Measurements from ENCODE around the gene ZDHHC14.

The ZDHHC14 gene

DNA sequence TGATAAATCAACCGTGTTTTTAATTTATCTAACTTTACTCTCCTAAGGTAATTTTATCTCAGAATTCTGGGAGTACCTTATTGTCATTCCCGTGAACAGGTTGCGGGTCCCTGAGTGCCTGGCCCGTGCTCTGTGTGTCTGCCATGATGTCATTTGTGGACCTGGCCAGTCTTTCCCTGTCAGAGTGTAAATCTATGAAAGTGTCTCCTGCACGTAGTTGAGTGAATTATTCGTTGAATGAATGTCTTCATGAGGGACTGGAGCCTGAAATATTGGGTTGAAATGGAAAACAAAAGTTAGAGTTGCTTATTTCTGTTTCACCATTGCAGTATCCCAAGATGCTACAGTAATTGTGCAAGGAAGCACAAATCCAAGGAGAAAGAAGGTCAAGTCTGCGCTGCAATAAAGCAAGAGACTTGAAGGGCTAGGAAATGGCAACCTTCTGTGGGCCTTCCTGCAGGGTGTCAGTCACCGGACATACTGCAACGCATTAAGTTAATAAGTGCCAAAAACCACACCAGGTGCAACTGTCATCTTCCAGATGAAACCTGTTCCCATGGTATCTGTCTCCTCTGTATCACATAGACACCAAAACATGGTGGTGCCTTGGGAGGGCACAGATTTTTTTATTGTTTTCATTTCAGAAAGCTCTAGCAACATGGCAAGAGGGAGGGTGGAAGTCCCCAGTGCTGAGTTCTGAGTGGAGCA lies 135.5 kb downstream of the ZDHHC14 start:
- DNase-seq (ENCODE audit: low read depth in 2 of 2) = no peak

DNA sequence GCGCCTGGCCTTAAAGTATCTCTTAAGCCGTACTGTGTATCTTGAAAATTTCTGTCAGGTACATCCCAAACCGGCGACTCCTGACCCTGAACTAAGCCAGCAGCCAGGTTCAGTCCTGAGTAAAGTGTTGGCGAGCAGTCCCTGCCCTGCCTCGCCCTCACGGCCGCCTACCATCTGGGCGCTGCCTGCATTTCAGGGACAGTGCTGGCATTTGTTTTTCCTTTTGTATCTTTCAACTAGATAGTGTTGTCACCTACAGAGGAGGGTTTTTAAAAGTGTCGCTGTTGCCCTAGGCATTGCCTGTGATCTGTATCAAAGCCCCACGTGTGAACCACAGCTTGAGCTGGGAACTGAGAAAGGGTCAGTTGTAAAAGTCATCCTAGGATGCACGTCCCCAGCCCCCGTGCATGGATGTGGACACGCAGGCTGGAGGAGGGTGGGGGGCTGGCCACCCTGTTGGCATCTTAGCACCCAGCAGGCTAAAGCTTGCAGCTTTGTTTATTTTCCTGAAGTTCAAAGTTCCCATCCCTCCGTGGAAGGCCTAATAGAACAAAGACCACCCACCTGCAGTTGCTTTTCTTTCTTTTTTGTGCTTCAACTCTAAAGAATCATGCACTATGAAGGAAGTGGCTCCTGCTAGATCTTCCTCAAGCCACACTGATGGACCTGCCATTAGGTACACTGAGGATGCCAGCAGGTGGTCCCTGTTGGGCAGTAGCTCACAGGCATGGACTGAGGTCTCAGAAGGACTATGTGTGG lies 136.8 kb downstream of the ZDHHC14 start:
- DNase-seq (ENCODE audit: low read depth in 2 of 2) = no peak

DNA sequence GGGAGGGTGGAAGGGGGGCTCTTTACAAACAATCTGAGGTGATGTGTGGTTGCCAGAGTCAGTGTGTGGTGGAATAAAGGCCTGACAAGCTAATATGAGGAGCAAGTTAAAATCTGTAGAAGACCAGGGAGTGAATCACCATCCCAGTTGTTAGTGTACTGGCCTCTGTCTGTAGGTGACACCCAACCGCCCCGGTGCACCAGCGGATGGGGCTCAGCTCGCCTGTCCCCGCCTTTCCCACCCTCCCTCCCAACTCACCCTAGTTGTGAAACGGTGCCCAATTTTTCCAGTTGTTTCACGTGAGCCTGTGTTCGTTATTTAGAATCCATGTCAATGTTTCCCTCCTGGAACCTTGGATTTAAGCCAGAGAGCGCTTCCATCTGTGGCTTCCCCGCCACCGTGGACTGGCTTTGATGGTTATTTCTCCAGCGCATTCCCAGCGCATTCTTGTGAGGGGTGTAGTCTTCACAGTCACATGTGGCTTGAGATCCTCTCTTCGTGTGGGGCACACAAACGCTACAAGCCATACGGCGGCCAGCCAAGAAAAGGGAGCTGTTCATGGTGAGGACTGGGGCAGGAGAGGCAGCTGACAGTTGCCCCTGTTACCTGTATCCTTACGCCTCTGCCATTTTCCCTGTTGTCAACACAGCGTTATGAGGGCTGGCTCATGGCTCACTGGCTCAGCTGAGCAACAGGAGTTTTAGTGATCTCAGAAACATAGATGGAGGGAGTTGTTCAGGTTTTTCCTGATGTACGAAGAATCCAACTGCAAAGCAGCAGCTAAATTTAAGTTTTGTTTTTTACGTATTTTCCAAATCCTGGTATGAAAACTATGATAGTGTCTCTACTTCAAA lies 137.6 kb downstream of the ZDHHC14 start:
- no peak for DNase-seq (ENCODE audit: low read depth in 2 of 2)

DNA sequence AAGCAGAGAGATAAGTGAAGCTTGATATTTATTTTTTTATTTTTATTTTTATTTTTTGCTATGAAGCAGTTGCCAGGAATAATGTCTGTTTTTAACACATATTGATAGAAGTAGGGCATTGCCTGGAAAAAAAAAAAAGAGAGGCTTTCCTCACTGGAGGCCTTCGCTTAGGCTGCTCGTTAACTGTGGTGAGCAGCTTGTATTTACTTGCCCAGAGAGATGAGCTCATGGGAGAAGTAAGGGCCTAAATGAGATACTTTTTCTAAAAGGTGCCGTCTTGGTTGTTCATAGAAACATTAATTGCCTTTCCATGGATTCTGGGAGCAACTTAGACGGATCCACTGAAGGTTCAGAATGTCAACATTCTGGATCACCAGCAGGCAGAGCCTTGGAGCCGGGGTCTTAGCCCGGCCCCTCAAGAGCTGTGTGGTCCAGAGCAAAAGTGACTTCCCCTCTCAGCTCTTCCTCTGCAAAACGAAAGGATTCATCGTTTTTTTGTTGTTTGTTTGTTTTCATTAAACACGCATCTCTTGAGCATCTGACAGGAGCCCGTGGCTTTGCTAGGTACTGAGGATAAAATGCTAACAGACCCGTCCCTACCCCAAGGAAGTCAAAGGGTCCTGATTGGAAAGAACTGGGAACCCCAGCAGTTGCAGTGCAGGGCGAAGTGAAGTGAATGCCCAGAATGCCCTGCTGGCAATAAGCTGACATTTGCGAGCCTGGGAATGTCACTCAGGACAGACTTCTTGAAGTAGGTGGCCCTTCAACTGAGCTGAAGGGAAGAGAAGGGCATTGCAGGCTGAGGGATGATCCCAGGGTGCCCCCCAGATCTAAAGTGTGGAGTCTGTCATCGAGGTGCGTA lies 138.5 kb downstream of the ZDHHC14 start:
- DNase-seq (ENCODE audit: low read depth in 2 of 2) = no peak

DNA sequence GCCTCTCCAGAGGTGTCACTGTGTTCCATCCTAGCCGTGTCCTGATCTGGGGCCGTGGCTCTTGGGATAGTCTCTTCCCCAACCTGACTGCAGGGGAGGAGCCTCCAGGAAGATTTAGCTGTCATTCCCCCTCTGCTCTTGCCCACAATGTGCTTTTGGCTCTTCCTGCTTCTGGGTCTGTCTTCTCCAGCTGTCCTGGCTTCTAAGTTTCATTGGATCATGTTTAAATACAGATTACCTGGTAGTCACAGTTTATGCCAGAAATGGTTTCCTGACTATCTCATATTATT lies 139.1 kb downstream of the ZDHHC14 start:
- DNase-seq (ENCODE audit: low read depth in 2 of 2) = no peak

DNA sequence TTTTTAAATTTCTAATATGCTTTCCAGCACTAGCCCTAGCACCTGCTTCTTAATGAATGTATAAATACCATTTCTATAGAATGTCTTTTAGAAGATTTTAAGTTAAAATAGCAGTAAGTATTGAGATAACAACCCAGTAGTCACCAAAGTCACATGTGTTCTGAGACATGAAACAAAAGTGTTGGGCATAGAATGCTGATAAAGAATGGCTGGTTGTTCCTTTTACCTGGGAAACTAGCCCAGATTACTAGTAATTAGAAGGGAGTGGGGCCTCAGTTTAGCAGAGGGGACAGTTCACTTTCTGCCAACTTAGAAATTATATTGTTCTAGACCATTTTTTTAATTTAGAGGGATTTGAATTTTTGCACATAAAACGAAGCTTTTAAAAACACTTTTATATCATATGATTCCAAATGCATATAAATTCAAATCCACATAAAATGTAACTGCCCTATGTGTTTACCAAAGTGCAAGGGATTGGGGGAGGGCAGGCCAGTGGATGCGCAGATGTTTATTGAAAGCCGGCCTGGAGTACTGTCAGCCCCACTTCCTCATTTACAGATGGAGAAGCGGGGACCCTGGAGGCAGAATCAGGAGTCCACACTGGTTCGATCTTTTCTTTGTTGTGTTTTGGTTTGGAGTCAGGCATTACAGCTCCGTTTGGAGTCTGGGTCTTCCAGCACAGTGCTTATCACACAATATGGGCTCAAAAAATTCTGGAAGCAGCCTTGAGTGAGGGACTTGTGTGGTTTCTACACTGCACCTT lies 139.8 kb downstream of the ZDHHC14 start:
- DNase-seq (ENCODE audit: low read depth in 2 of 2) = no peak

DNA sequence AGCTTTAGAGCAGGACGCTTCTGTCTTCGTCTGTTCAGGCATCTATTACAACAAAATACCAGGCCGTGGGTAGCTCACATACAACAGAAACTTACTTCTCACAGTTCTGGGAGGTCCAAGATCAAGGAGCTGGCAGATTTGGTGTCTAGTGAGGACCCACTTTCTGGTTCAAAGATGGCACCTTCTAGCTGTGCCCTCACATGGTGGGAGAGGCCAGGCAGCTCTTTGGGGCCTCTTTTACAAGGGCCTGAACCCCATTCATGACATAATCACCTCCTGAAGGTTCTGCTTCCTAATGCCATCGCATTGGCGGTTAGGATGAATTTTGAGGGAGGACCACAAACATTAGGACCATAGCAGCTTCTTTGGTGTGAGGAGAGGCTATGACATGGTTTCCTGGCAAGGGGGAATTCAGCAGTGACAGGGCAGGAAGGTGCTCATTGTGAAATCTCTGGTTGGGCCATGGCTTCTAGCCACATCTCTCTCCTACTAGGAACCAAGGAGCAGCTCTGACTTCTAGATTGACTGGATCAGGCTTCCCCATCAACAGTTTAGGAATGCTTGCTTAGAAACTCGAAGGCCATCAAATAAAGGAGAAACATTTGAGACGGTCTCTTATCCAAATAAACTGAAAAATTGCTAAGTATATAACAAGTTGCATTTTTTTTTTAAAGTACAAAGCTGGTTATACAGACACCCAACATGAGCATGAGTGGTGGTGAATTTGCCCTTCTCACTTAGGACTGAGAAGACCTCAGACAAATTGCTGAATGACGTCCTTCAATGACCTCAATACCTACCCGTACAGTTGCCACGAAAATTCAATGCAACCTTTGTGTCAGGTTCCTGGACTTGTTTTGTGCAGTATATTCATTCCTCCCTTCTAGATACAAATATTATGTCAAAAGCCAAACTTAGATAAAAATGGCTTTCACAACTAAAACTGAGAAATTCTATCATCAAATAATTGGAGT lies 140.7 kb downstream of the ZDHHC14 start:
- no peak for DNase-seq (ENCODE audit: low read depth in 2 of 2)

DNA sequence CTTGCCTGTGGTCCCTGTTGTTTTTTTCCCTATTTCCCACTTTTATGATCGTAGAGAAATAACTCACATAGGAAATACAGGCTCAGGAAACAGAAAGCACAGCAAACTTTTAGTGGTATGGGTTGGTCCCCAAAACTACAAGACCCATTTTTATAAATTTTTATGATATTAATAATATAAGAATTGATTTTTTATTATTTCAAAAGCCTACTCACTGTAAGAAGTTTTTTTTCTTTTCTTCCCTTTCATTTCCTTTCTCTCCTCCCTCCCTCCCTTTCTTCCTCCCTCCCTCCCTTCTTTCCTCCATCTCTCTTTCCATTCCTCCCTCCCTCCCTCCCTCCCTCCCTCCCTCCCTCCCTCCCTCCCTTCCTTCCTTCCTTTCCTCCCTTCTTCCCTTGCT lies 141.5 kb downstream of the ZDHHC14 start:
- no peak for DNase-seq (ENCODE audit: low read depth in 2 of 2)

DNA sequence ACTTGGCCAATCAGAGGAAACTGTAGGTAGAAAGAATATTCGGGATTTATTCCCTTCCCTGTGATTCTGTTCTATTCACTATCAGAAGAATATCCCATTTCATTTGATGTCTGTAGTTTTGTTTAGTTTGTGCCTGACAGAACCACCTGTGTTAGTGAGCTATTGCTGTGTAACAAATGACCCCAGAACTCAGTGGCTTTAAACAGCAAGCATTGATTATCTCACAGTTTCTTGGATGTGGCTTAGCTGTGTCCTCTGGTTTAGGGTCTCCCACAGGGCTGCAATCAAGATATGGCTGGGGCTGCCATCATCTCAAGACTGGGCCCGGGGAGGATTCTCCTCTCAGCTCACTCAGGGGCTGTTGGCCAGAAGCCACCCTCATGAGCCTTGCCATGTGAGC lies 143.7 kb downstream of the ZDHHC14 start:
- no peak for DNase-seq (ENCODE audit: low read depth in 2 of 2)

DNA sequence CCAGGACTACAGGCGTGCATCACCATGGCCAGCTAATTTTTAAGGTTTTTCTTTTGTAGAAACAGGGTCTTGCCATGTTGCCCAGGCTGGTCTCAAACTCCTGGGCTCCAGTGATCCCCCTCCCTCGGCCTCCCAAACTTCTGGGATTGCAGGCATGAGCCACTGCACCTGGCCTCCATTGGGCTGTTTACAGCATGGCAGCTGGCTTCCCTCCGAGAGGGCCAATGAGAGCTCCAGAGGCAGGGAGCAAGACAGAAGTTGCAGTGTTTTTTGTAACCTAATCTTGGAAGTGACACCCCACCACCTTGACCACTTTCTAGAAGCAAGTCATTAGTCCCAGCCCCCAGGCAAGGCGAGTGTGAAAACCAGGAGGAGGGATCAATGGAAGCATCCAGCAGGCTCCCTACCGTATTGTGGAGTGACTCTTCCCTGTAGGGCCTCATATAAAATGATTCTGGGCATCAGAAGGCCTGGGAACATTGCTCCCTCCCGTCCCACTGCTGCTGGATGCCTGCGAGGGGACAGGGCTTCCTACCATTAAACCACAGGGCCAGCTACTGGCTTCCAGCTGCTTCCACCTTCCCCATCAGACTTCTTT lies 144.4 kb downstream of the ZDHHC14 start:
- DNase-seq (ENCODE audit: low read depth in 2 of 2) = no peak

DNA sequence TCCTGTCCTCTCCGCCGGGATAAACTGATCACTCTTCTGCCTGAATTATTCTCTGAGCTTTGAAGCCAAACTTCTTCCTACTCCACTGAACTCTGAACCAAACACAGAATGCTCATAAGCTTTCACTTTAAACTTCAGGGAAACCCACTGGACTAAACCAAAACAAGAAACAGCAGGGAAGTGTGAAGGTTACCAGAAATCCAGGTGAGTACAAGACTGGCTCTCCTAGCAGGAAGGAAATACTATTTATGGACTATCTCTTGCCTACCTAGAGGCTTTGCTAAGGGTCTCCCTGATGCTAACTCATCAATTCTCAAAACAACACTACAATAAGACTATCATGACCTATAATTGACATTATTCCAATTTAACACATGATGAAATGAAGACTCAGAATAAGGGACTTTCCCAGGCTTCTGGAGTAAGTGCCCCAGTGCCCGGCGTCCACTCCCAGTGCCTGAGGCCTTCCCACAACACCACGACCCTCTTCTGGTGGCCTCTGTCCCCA lies 145.0 kb downstream of the ZDHHC14 start:
- no peak for DNase-seq (ENCODE audit: low read depth in 2 of 2)

DNA sequence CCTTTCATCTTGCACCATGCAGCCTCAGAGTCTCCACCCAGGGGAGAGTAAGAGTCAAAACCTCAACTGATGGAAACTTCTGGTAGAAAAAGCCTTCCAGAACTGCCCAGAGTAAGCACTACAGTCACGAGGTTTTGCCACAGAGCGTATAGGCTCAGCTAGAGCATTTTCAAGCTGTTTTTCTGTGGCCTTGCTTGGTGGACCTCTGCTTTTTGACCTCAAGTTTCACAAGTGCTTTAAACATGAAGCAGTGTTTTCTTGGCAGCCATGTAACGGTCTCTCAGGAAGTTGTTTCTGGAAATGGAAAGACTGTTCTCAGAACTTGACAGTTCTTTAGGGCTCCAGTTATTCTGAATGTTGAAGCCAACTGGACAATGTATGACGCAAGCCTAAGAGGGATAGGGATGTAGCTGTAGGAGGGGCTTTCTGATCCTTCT lies 146.5 kb downstream of the ZDHHC14 start:
- no peak for DNase-seq (ENCODE audit: low read depth in 2 of 2)

DNA sequence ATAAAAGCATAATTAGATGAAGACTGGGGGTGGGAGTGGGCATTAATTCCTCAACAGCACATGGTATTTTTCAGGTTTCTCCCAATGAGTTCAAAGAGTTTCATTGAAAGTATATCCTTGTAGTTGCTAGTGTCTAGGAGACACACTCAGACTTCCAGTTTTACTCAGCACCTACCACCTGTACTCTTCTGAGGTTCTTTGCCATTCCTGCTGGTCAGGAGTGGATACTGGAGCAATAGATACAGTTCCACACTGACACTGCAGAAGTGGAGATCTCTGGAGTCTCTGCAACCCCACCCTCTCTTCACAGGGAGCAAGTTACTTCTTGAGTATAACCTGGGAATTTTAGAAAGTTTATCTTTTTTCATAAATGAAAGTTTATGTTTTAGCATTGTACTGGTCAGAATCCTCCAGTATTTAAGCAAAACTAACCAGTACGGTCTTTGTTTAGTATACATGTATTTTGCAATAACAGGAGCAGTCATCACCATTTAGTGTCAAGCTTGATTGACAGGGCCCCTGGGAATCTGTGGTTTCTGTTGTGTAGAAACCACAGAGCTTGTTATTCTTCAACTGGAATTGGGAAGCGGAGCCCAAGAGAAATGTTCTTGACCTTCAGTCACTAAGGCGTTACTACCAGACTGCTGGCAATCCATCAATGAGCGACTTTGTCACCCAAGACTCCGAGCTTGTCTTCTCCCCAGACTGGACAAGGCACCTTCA lies 148.1 kb downstream of the ZDHHC14 start:
- DNase-seq (ENCODE audit: low read depth in 2 of 2) = no peak

DNA sequence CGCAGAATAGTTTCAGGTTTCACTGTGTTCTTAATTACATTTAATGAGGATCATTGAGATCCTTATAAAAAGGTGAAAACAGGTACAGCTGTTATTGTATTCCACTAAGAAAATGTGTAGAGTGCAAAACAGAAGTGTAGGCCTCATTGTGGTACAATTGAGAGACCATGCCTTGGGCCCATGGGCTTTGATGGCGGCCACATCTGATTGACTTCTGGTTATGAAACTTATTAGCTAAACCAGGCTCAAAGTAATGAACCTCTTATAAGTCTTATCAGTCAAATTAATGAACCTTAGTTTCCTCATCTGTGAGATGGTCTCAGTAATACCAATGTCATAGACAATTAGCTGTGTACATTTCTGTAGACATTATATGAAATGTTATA lies 148.7 kb downstream of the ZDHHC14 start:
- DNase-seq (ENCODE audit: low read depth in 2 of 2) = no peak

DNA sequence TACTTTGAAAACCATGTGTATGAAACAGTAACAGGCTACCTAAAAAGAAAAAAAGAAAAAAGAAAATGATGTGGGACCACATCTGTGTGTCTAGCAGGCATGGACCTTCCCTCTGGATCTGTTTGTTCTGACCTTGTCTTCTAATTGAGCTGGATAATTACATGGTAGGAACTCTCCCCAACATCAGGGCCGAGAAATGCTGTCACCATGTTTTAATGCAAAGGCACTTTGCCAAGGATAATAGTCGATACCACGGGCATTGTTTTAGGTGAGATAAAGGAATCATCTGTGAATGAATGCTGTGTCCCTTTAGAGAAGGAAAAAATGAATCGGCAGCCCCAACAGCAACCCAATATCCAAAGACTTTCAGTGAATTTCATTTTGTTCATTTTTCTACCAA lies 149.1 kb downstream of the ZDHHC14 start:
- no peak for DNase-seq (ENCODE audit: low read depth in 2 of 2)

DNA sequence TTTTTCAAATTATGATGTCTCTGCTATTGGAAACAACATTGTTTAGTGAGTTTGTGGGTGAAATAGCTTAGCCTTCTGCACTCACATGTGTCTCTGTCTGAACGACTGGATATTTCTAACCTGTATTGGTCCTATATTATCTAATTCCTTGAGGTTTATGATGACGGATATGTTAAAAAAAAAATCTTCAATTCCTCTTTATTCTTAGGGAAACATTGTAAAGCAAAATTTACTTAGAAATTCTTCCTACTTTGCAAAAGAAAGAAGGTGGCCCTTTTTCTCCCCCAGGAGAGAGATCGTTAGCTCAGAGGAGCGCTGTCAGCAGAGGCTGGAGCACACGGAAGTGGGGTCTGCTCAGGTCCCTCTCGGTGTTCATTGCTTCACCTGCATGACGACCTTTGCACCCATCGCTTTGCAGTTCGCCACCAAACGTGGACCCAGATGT lies 149.8 kb downstream of the ZDHHC14 start:
- no peak for DNase-seq (ENCODE audit: low read depth in 2 of 2)

DNA sequence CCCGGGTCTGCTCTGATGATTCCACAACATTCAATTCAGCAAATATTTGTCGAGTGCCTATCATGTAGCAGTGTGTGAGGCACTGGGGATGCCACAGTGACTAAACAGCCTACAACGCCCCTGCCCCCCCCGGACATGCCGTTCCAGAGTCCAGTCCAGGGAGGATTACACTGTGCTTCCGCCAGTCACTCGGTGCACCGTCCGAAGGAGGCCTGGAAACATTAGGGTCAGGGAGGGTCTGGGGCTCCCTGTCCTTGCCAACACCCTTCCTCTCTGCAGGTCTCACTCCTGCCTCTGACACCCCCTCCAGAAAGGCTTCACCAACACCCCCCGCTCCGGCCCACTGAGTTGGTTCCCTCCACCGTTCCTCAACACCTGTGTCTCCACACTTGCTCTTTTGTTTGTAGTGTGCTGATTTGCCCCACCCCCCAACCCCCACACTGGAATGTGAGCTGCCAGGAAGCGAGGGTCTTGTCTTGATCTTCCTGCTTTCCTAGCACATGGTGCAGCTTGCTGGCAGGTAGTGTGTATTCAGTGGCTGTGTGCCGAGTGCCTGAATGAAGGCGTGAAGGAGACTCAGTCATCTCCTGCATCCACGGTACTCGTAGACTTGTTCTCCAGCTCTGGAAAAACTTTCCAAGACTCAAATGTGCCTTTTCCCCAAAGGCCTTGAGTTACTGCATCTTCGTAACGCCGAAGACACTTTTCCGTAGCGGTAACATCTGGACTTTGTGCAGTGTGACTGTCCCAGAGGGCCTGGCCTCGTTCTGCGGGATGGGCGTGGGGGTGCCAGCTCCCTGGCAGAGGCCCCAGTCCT lies 150.4 kb downstream of the ZDHHC14 start:
- no peak for DNase-seq (ENCODE audit: low read depth in 2 of 2)

DNA sequence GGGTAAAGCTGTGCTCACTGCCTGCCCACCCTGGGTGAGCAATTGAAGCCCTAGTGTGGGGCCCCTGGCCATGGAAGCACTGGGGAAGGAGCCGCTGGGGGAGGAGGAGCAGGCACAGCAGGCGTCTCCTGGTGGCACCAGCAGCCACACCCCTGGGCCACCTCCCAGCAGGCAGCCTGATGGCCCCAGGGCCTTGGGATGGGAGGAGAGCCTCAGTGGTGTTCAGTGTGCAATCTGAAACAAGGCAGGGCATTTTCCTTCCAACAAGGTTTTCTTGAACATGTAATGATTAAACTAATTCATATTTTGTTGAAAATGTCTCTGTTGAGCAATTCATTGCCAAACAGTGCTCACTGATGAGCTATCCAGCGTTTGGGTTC lies 151.0 kb downstream of the ZDHHC14 start:
- no peak for DNase-seq (ENCODE audit: low read depth in 2 of 2)

All from stimulated activated CD4-positive, alpha-beta T cell treated with anti-CD3 and anti-CD28 coated beads, Interleukin-12 subunit alpha, Interleukin-12 subunit beta, amount 100 ng/mL, for 24 hours (primary cell).